ENCODE results near the gene MYOF.

GRCh38 chr10:93364966-93365365 lies 117.2 kb downstream of the MYOF start:
- TF ChIP-seq CTCF (IDR thresholded peaks at IDR 0.05) (no peak), ZFX (IDR thresholded peaks at IDR 0.05; ENCODE audit: borderline replicate concordance) (no peak)
